Suprapubic skin (tissue), 4 donors: Measurements from ENCODE around the gene ELF1. TPM values are rescaled to one million over a fixed set of nuclear protein-coding genes. Genes with fewer than 3 reads are reported as not detected.

Experiments used
- DNase-seq, 2 donors: peaks; one replicate each; pipeline ENCODE4 v3.0.0-alpha.2; 2019; ENCODE audit warnings: low spot score in 2 of 2
- H3K27ac ChIP-seq: fragments of 200-600 bp; sonication (generic); one replicate; pipeline ENCODE4 v1.5.1; 2019
- H3K27me3 ChIP-seq: fragments of 200-600 bp; sonication (generic); one replicate; pipeline ENCODE4 v1.5.1; 2019
- H3K36me3 ChIP-seq: fragments of 200-600 bp; sonication (generic); one replicate; pipeline ENCODE4 v1.5.1; 2019
- H3K4me1 ChIP-seq: fragments of 200-600 bp; sonication (generic); one replicate; pipeline ENCODE4 v1.5.1; 2019
- H3K4me3 ChIP-seq: fragments of 200-600 bp; sonication (generic); one replicate; pipeline ENCODE4 v1.5.1; 2019; ENCODE audit warnings: mild to moderate bottlenecking
- H3K9me3 ChIP-seq: fragments of 200-600 bp; sonication (generic); one replicate; pipeline ENCODE4 v1.5.1; 2019
- EP300 ChIP-seq: sonication (generic); formaldehyde crosslinking; IDR thresholded peaks from one replicate; pipeline ENCODE4 v1.6.1; 2017; ENCODE audit warnings: antibody characterized with exemption
- POLR2A ChIP-seq, 2 donors: fragments of 450-650 bp; IDR thresholded peaks; one replicate each; pipeline ENCODE4 v1.6.1; 2017; ENCODE audit warnings: antibody characterized with exemption in 2 of 2, mild to moderate bottlenecking in 2 of 2, moderate library complexity in 2 of 2
- POLR2AphosphoS5 ChIP-seq, 3 donors: sonication (generic); formaldehyde crosslinking; IDR thresholded peaks; one replicate each; pipeline ENCODE4 v1.6.1; 2017; ENCODE audit warnings: antibody characterized with exemption in 3 of 3
- WGBS: methylation state at CpG from one replicate; pipeline ENCODE4 v1.1.5; 2018; 5-methylcytosine and 5-hydroxymethylcytosine counted together
- total RNA-seq, 4 donors: library from RNA; depleted of rRNA; stranded (reverse); fragments of >200 nt; gene quantifications; one replicate each; pipeline ENCODE4 v1.1.0, GENCODE V29; 2016
- TF ChIP-seq, protein P1 (sequence below), 2 donors: fragments of 200-600 bp in 1 of 2; fragments of 450-650 bp in 1 of 2; sonication (generic) in 1 of 2; IDR thresholded peaks; one replicate each; pipeline ENCODE4 v1.5.1; 2016 to 2019; ENCODE audit warnings: antibody characterized with exemption in 2 of 2, mild to moderate bottlenecking in 1 of 2, moderate library complexity in 1 of 2

ELF1 gene
- total RNA-seq, 4 donors from 2014 or later: 81.7 to 123 (median 111) TPM

DNA sequence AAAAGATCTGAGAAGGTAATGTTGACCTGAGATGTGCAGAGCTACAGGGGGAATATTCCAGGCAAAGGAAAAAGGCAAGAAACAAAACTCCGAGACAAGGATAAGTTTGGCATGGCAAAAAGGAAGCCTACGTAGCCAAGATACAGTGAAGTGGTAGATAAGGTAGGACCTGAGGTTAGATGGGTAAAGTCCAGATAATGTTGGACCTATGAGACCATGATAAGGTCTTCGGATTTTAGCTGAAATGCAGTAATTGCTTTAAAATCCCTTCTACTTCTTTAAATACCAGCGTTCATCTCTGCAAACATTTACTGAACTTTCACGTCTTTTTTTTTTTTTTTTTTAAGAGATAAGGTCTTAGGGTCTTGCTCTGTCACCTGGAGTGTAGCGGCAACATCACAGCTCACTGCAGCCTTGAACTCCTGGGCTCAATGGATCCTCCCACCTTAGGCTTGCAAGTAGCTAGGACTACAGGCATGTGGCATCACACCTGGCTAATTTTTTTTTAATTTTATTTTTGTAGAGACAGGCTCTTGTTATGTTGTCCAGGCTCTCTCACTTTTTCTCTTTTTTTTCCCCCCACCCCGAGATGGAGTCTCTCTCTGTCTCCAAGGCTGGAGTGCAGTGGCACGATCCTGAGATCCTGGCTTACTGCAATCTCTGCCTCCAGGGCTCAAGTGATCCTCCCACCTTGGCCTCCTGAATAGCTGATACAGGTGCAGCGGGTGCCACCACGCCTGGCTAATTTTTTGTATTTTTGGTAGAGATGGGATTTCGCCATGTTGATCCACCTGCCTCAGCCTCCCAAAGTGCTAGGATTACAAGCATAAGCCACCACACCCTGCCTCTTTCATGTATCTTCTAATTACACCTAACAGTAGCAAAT is 38.0 kb upstream of the ELF1 start:
- H3K4me1 ChIP-seq: peaks cover 70% of the 10 kb centered on the region
- no peaks in the 10 kb centered on the region for H3K9me3 ChIP-seq
- no peak for DNase-seq
- no peak overlapping the region for H3K27ac ChIP-seq
- H3K4me3 ChIP-seq: peak overlapping the region; percentile 63
- H3K36me3 ChIP-seq: no peaks in the 10 kb centered on the region
- no peak for TF ChIP-seq POLR2A (IDR thresholded peaks at IDR 0.05)
- no peak for TF ChIP-seq EP300
- TF ChIP-seq, protein P1, sequence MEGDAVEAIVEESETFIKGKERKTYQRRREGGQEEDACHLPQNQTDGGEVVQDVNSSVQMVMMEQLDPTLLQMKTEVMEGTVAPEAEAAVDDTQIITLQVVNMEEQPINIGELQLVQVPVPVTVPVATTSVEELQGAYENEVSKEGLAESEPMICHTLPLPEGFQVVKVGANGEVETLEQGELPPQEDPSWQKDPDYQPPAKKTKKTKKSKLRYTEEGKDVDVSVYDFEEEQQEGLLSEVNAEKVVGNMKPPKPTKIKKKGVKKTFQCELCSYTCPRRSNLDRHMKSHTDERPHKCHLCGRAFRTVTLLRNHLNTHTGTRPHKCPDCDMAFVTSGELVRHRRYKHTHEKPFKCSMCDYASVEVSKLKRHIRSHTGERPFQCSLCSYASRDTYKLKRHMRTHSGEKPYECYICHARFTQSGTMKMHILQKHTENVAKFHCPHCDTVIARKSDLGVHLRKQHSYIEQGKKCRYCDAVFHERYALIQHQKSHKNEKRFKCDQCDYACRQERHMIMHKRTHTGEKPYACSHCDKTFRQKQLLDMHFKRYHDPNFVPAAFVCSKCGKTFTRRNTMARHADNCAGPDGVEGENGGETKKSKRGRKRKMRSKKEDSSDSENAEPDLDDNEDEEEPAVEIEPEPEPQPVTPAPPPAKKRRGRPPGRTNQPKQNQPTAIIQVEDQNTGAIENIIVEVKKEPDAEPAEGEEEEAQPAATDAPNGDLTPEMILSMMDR (IDR thresholded peaks at IDR 0.05): no peak
- 75% methylated on average over 11 of the region's 11 CpGs for WGBS
- no peaks in the 10 kb centered on the region for H3K27me3 ChIP-seq

DNA sequence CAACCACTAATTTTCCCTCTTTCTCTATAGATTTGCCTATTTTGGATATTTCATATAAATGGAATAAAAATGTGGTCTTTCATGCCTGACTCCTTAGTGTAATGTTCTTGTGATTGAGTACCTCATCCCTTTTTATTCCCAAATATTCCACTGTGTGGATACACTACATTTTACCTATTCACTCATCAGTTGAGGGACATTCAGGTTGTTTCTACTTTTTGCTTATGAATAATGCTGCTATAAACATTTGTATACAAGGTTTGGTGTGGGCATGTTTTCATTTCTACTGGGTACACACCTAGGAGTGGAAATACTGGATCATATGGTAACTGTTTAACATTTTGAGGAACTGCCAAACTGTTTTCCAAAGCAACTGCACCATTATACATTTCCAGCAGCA is 37.1 kb upstream of the ELF1 start:
- TF ChIP-seq EP300 (no peak), POLR2A (IDR thresholded peaks at IDR 0.05) (no peak), POLR2AphosphoS5 (IDR thresholded peaks at IDR 0.05) (no peak)
- TF ChIP-seq, protein P1 (IDR thresholded peaks at IDR 0.05): no peak
- Histone ChIP-seq H3K9me3 (no peaks in the 10 kb centered on the region), H3K4me3 (no peak overlapping the region), H3K27ac (no peak overlapping the region), H3K36me3 (no peaks in the 10 kb centered on the region), H3K4me1 (peaks cover 70% of the 10 kb centered on the region), H3K27me3 (no peaks in the 10 kb centered on the region)
- no peak for DNase-seq

DNA sequence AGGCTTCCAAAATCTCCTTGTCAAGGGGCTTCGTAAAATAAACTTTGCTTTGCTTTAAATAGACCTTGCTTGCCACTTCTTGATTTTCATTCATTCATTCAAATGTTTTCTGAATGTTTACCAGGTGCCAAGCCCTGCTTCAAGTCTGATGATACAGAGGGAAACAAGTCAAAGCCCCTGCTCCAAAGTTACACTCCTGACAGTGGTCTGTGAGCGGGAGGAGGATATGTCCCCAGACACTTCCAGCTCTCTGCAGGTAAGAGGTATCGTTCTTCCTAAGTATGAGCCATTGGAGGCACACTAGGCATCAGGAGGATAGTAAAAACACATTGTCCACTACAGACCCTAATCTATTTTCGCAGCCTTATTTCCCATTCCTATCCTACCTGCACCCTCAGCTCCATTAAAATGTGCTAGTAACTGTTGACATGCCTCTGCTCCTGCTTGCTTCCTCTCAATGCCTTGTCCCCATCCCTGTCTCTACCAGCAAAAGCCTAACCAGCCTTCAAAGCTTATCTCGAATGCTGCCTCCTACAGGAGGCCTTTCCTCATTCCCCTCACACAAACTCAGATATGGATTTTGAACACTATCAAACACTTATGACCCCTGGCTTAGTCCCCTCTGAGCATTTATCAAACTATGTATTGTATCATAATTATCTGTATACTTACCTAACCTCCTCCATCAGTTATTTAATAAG is 36.0 kb upstream of the ELF1 start:
- no peak for TF ChIP-seq EP300
- TF ChIP-seq POLR2A (IDR thresholded peaks at IDR 0.05): no peak
- TF ChIP-seq, protein P1 (IDR thresholded peaks at IDR 0.05): no peak
- no peak for TF ChIP-seq POLR2AphosphoS5 (IDR thresholded peaks at IDR 0.05)
- WGBS: 95% methylated on average over 5 of the region's 5 CpGs
- Histone ChIP-seq H3K9me3 (no peaks in the 10 kb centered on the region), H3K4me3 (no peak overlapping the region), H3K27me3 (no peaks in the 10 kb centered on the region), H3K27ac (peak overlapping the region; percentile 22), H3K36me3 (no peaks in the 10 kb centered on the region), H3K4me1 (peaks cover 78% of the 10 kb centered on the region)
- DNase-seq: no peak

DNA sequence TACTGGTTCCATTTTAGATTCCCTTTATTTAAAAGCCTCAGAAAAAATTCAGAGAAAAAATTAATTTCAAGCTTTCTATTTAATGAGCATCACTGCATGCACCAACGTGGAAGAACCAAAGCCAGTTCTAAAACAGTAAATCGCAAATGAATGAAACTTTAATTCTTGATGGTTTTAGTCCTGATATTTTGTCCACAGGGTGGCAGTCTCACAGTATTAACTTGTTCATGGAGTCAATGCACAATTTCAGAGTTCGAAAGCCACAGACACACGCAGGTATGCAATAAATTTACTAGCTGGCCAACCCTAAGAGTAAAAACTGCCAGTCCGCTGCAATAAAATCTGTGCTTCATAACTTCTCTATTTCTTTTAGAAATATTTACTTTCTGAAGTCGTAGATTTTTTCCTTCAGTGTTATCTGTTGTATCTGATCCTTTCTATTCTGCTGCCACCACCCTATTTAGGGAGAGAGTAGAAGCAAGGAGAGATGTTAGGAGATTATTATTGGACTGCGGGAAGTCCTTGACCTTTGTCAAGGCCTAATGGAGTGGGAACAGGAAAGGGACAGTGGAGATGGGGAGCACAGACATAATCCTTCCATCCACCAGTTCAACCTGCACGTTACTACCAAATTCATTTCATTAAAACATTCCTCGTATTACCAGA is 35.2 kb upstream of the ELF1 start:
- 46% methylated on average over 9 of the region's 9 CpGs for WGBS
- Histone ChIP-seq H3K4me3 (no peak overlapping the region), H3K36me3 (no peaks in the 10 kb centered on the region), H3K27ac (peak overlapping the region; percentile 22), H3K4me1 (peaks cover 75% of the 10 kb centered on the region), H3K27me3 (no peaks in the 10 kb centered on the region), H3K9me3 (no peaks in the 10 kb centered on the region)
- TF ChIP-seq POLR2A (IDR thresholded peaks at IDR 0.05): no peak
- no peak for TF ChIP-seq POLR2AphosphoS5 (IDR thresholded peaks at IDR 0.05)
- no peak for TF ChIP-seq EP300
- TF ChIP-seq, protein P1 (IDR thresholded peaks at IDR 0.05): peak in 1 of 2 donors; percentile 35
- DNase-seq: no peak
